NCI-H2029 (cell line): ENCODE data around the gene PDE7B.

ENCODE experiments used
- DNase-seq: peaks from one replicate; lab custom pipeline; 2025; lab: John Stamatoyannopoulos, UW

The PDE7B gene

GRCh38 chr6:135851442-135852271 is at the start of gene PDE7B:
Gene PDE7B (plus strand): TSS chr6:135851701.
- peak; percentile 63 for DNase-seq

- DNase-seq: no peak
Measured at GRCh38 chr6:135801755-135802465, 49.6 kb upstream of the PDE7B start.

GRCh38 chr6:135810486-135810885 is 41.0 kb upstream of the PDE7B start:
- DNase-seq: no peak

- no peak for DNase-seq
Measured at GRCh38 chr6:135811170-135811569, 40.3 kb upstream of the PDE7B start.

GRCh38 chr6:135811644-135812526 is 39.6 kb upstream of the PDE7B start:
- peak; percentile 57 for DNase-seq

- DNase-seq: no peak
Measured at GRCh38 chr6:135813401-135813800, 38.1 kb upstream of the PDE7B start.

- no peak for DNase-seq
Measured at GRCh38 chr6:135814043-135814442, 37.5 kb upstream of the PDE7B start.

- DNase-seq: no peak
Measured at GRCh38 chr6:135815216-135815615, 36.3 kb upstream of the PDE7B start.

- DNase-seq: no peak
Measured at GRCh38 chr6:135817035-135817434, 34.5 kb upstream of the PDE7B start.

GRCh38 chr6:135819665-135820064 is 31.8 kb upstream of the PDE7B start:
- no peak for DNase-seq

- DNase-seq: no peak
Measured at GRCh38 chr6:135820340-135820739, 31.2 kb upstream of the PDE7B start.

- no peak for DNase-seq
Measured at GRCh38 chr6:135823851-135824250, 27.6 kb upstream of the PDE7B start.

- DNase-seq: no peak
Measured at GRCh38 chr6:135826236-135826804, 25.2 kb upstream of the PDE7B start.

GRCh38 chr6:135828021-135828420 is 23.5 kb upstream of the PDE7B start:
- no peak for DNase-seq

- DNase-seq: no peak
Measured at GRCh38 chr6:135830452-135830881, 21.0 kb upstream of the PDE7B start.

GRCh38 chr6:135831016-135831415 is 20.5 kb upstream of the PDE7B start:
- DNase-seq: no peak

GRCh38 chr6:135832166-135832565 is 19.3 kb upstream of the PDE7B start:
- DNase-seq: no peak

- no peak for DNase-seq
Measured at GRCh38 chr6:135833771-135834170, 17.7 kb upstream of the PDE7B start.

GRCh38 chr6:135837735-135838449 is 13.6 kb upstream of the PDE7B start:
- DNase-seq: no peak

- DNase-seq: no peak
Measured at GRCh38 chr6:135839121-135839520, 12.4 kb upstream of the PDE7B start.
